ENCODE data around the gene PCDHGA8.

DNA sequence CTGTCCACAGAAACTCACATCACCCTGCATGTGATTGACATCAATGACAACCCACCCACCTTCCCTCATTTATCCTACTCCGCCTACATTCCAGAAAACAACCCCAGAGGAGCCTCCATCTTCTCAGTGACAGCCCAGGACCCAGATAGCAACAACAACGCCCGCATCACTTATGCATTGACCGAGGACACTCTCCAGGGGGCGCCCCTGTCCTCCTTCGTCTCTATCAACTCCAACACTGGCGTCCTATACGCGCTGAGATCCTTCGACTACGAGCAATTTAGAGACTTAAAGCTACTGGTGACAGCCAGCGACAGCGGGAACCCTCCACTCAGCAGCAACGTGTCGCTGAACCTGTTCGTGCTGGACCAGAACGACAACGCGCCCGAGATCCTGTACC, 47.1 kb upstream of the PCDHGA8 start:
- TF ChIP-seq, protein P1, sequence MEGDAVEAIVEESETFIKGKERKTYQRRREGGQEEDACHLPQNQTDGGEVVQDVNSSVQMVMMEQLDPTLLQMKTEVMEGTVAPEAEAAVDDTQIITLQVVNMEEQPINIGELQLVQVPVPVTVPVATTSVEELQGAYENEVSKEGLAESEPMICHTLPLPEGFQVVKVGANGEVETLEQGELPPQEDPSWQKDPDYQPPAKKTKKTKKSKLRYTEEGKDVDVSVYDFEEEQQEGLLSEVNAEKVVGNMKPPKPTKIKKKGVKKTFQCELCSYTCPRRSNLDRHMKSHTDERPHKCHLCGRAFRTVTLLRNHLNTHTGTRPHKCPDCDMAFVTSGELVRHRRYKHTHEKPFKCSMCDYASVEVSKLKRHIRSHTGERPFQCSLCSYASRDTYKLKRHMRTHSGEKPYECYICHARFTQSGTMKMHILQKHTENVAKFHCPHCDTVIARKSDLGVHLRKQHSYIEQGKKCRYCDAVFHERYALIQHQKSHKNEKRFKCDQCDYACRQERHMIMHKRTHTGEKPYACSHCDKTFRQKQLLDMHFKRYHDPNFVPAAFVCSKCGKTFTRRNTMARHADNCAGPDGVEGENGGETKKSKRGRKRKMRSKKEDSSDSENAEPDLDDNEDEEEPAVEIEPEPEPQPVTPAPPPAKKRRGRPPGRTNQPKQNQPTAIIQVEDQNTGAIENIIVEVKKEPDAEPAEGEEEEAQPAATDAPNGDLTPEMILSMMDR (IDR thresholded peaks at IDR 0.05; ENCODE audit: insufficient read depth, low read length), result no peak
- TF ChIP-seq SPI1 (IDR thresholded peaks at IDR 0.05; ENCODE audit: borderline replicate concordance, low read depth) (no peak), POLR2AphosphoS5 (IDR thresholded peaks at IDR 0.05; ENCODE audit: low read depth) (no peak), GABPA (IDR thresholded peaks at IDR 0.05; ENCODE audit: low read depth) (no peak)
- TF ChIP-seq, protein P2, sequence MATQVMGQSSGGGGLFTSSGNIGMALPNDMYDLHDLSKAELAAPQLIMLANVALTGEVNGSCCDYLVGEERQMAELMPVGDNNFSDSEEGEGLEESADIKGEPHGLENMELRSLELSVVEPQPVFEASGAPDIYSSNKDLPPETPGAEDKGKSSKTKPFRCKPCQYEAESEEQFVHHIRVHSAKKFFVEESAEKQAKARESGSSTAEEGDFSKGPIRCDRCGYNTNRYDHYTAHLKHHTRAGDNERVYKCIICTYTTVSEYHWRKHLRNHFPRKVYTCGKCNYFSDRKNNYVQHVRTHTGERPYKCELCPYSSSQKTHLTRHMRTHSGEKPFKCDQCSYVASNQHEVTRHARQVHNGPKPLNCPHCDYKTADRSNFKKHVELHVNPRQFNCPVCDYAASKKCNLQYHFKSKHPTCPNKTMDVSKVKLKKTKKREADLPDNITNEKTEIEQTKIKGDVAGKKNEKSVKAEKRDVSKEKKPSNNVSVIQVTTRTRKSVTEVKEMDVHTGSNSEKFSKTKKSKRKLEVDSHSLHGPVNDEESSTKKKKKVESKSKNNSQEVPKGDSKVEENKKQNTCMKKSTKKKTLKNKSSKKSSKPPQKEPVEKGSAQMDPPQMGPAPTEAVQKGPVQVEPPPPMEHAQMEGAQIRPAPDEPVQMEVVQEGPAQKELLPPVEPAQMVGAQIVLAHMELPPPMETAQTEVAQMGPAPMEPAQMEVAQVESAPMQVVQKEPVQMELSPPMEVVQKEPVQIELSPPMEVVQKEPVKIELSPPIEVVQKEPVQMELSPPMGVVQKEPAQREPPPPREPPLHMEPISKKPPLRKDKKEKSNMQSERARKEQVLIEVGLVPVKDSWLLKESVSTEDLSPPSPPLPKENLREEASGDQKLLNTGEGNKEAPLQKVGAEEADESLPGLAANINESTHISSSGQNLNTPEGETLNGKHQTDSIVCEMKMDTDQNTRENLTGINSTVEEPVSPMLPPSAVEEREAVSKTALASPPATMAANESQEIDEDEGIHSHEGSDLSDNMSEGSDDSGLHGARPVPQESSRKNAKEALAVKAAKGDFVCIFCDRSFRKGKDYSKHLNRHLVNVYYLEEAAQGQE (IDR thresholded peaks at IDR 0.05; ENCODE audit: insufficient replicate concordance, low read depth), result no peak

Data from HL-60 (cell line).